Mesenchymal stem cell (in vitro differentiated cells and primary cell): ENCODE results near the gene CBY1.
"Not testable (repeated sequence)": the region's sequence is repeated elsewhere in the genome, so short reads cannot be mapped to it uniquely, and the experiment has no call there.

Experiments
- DNase-seq: peaks from one replicate; pipeline ENCODE4 v3.0.0-alpha.2; 2013
- H2AFZ ChIP-seq: one replicate; pipeline ENCODE4 v1.6.1; 2013; ENCODE audit warnings: low read depth, mild to moderate bottlenecking, control low read depth, inconsistent platforms, low read length, moderate library complexity
- H2AK5ac ChIP-seq: 2 replicates; pipeline ENCODE4 v1.6.1; 2013; ENCODE audit warnings: low read length, moderate library complexity, mild to moderate bottlenecking, inconsistent platforms; ENCODE audit not compliant: severe bottlenecking
- H2BK120ac ChIP-seq: one replicate; pipeline ENCODE4 v1.6.1; 2013; ENCODE audit warnings: low read depth, mild to moderate bottlenecking, inconsistent platforms, low read length, moderate library complexity
- H2BK12ac ChIP-seq, 2 experiments: one replicate each; pipeline ENCODE4 v1.6.1; 2013; ENCODE audit warnings: inconsistent platforms in 2 of 2, low read length in 2 of 2, mild to moderate bottlenecking in 2 of 2, moderate library complexity in 2 of 2, control low read depth in 1 of 2
- H2BK15ac ChIP-seq: one replicate; pipeline ENCODE4 v1.6.1; 2013; ENCODE audit warnings: mild to moderate bottlenecking, low read depth, inconsistent platforms; ENCODE audit not compliant: poor library complexity, severe bottlenecking
- H2BK5ac ChIP-seq: 2 replicates; pipeline ENCODE4 v1.6.1; 2013; ENCODE audit warnings: low read depth, mild to moderate bottlenecking, low read length, control low read depth, inconsistent platforms; ENCODE audit not compliant: poor library complexity, severe bottlenecking
- H3K14ac ChIP-seq, 2 experiments: one replicate each; pipeline ENCODE4 v1.6.1; 2013; ENCODE audit warnings: inconsistent platforms in 2 of 2, low read length in 2 of 2, control low read depth in 1 of 2, mild to moderate bottlenecking in 1 of 2, moderate library complexity in 1 of 2
- H3K18ac ChIP-seq, 2 experiments: one replicate each; pipeline ENCODE4 v1.6.1; 2013; ENCODE audit warnings: inconsistent platforms in 2 of 2, low read length in 2 of 2, control low read depth in 1 of 2, low read depth in 1 of 2, mild to moderate bottlenecking in 1 of 2
- H3K23ac ChIP-seq, 2 experiments: one replicate each; pipeline ENCODE4 v1.6.1; 2013; ENCODE audit warnings: inconsistent platforms in 2 of 2, low read length in 2 of 2, mild to moderate bottlenecking in 2 of 2, moderate library complexity in 2 of 2, control low read depth in 1 of 2
- H3K27ac ChIP-seq: 2 replicates; pipeline ENCODE4 v1.5.1; 2013; ENCODE audit warnings: mild to moderate bottlenecking, moderate library complexity, low read length, control low read depth, inconsistent platforms; ENCODE audit not compliant: poor library complexity, severe bottlenecking
- H3K27me3 ChIP-seq, 2 experiments: 2 replicates each; pipeline versions ENCODE4 v1.6.1 to v1.7.0; 2013; ENCODE audit warnings: low read length in 2 of 2, mild to moderate bottlenecking in 2 of 2, moderate library complexity in 2 of 2, control low read depth in 1 of 2, inconsistent platforms in 1 of 2; ENCODE audit not compliant: control insufficient read depth in 1 of 2, insufficient read depth in 1 of 2
- H3K36me3 ChIP-seq, 2 experiments: 2 replicates each; pipeline versions ENCODE4 v1.6.1 to v1.7.0; 2013; ENCODE audit warnings: low read length in 2 of 2, control low read depth in 1 of 2, inconsistent platforms in 1 of 2, low read depth in 1 of 2, mild to moderate bottlenecking in 1 of 2; ENCODE audit not compliant: insufficient read depth in 2 of 2, control insufficient read depth in 1 of 2
- H3K4ac ChIP-seq, 2 experiments: one replicate each; pipeline ENCODE4 v1.6.1; 2013; ENCODE audit warnings: inconsistent platforms in 2 of 2, low read length in 2 of 2, mild to moderate bottlenecking in 2 of 2, moderate library complexity in 2 of 2, control low read depth in 1 of 2, low read depth in 1 of 2
- H3K4me1 ChIP-seq: 2 replicates; pipeline ENCODE4 v1.6.1; 2013; ENCODE audit warnings: low read depth, low read length, control low read depth; ENCODE audit not compliant: control insufficient read depth, insufficient read depth
- H3K4me2 ChIP-seq: 2 replicates; pipeline ENCODE4 v1.6.1; 2013; ENCODE audit warnings: low read length, mild to moderate bottlenecking, inconsistent platforms; ENCODE audit not compliant: poor library complexity, severe bottlenecking
- H3K4me3 ChIP-seq, 2 experiments: 2 replicates each; pipeline versions ENCODE4 v1.5.1 to v1.7.0; 2013; ENCODE audit warnings: low read length in 2 of 2, mild to moderate bottlenecking in 2 of 2, control low read depth in 1 of 2, low read depth in 1 of 2; ENCODE audit not compliant: insufficient read depth in 1 of 2
- H3K79me1 ChIP-seq: replicated peaks from 2 replicates; pipeline ENCODE4 v1.6.1; 2013; ENCODE audit warnings: mild to moderate bottlenecking, control low read depth, low read length, inconsistent platforms; ENCODE audit not compliant: poor library complexity, severe bottlenecking
- H3K9ac ChIP-seq: 2 replicates; pipeline ENCODE4 v1.7.0; 2013; ENCODE audit warnings: mild to moderate bottlenecking, low read length, moderate library complexity
- H3K9me3 ChIP-seq: 2 replicates; pipeline ENCODE4 v1.7.0; 2013; ENCODE audit warnings: mild to moderate bottlenecking, low read length; ENCODE audit not compliant: control insufficient read depth
- H4K8ac ChIP-seq: one replicate; pipeline ENCODE4 v1.6.1; 2013; ENCODE audit warnings: inconsistent platforms, mild to moderate bottlenecking, low read length, moderate library complexity
- H4K91ac ChIP-seq: one replicate; pipeline ENCODE4 v1.6.1; 2013; ENCODE audit warnings: mild to moderate bottlenecking, low read length, inconsistent platforms
- WGBS: methylation state at CpG from one replicate; pipeline ENCODE4 v1.1.7; 2013; ENCODE audit warnings: mixed read lengths; 5-methylcytosine and 5-hydroxymethylcytosine counted together

Gene CBY1

GRCh38 chr22:38638216-38638615, 18.2 kb upstream of the CBY1 start:
- Histone ChIP-seq H4K8ac (no peak overlapping the region), H3K4me2 (peak overlapping the region; percentile 30), H3K36me3 (peaks cover 14 to 26% of the 10 kb centered on the region in 2 experiments), H4K91ac (no peak overlapping the region), H2BK5ac (no peak overlapping the region), H3K9me3 (no peaks in the 10 kb centered on the region), H3K4me3 (no peak overlapping the region), H3K9ac (no peak overlapping the region), H3K4me1 (peaks cover 5% of the 10 kb centered on the region), H2BK120ac (no peak overlapping the region), H3K27ac (peak overlapping the region; percentile 77), H3K4ac (no peak overlapping the region), H3K27me3 (no peaks in the 10 kb centered on the region), H2AFZ (no peak overlapping the region), H3K18ac (peak overlapping the region in 1 of 2 experiments; percentile 50), H3K79me1 (no peaks in the 10 kb centered on the region), H3K14ac (peak overlapping the region in 1 of 2 experiments; percentile 71), H3K23ac (no peak overlapping the region), H2BK12ac (no peak overlapping the region), H2BK15ac (no peak overlapping the region), H2AK5ac (no peak overlapping the region)
- WGBS, result 62% methylated on average over 2 of the region's 2 CpGs
- DNase-seq, result peak; percentile 19

GRCh38 chr22:38638728-38639127, 17.7 kb upstream of the CBY1 start:
- H4K8ac ChIP-seq, result no peak overlapping the region
- H3K36me3 ChIP-seq, result peaks cover 14 to 26% of the 10 kb centered on the region in 2 experiments
- 56% methylated on average over 3 of the region's 3 CpGs for WGBS

GRCh38 chr22:38641476-38642040, 14.9 kb upstream of the CBY1 start:
- Histone ChIP-seq H2AFZ (no peak overlapping the region), H3K14ac (no peak overlapping the region), H3K9me3 (no peaks in the 10 kb centered on the region), H3K36me3 (peaks cover 6 to 12% of the 10 kb centered on the region in 2 experiments), H2BK12ac (no peak overlapping the region), H2BK120ac (no peak overlapping the region), H3K79me1 (no peaks in the 10 kb centered on the region), H2BK5ac (no peak overlapping the region), H2BK15ac (no peak overlapping the region), H3K27me3 (no peaks in the 10 kb centered on the region), H3K23ac (no peak overlapping the region), H3K4ac (no peak overlapping the region), H4K8ac (no peak overlapping the region), H3K18ac (no peak overlapping the region), H3K4me3 (no peak overlapping the region), H3K9ac (no peak overlapping the region), H3K4me1 (peaks cover 5% of the 10 kb centered on the region), H3K27ac (no peak overlapping the region), H2AK5ac (no peak overlapping the region), H3K4me2 (no peak overlapping the region), H4K91ac (no peak overlapping the region)
- 99% methylated on average over 7 of the region's 13 CpGs for WGBS
- no peak for DNase-seq

More at GRCh38 chr22:38638728-38639127, 17.7 kb upstream of the CBY1 start:
- no peak overlapping the region for H3K9ac ChIP-seq
- no peak overlapping the region for H3K23ac ChIP-seq
- H3K27ac ChIP-seq, result peak overlapping the region; percentile 77
- H2BK12ac ChIP-seq, result no peak overlapping the region
- H3K9me3 ChIP-seq, result no peaks in the 10 kb centered on the region
- H3K4me2 ChIP-seq, result peak overlapping the region; percentile 30
- no peak overlapping the region for H3K4me3 ChIP-seq
- H3K18ac ChIP-seq, result no peak overlapping the region
- H2AFZ ChIP-seq, result no peak overlapping the region
- no peak overlapping the region for H2BK15ac ChIP-seq
- no peak overlapping the region for H4K91ac ChIP-seq
- no peak overlapping the region for H2BK5ac ChIP-seq
- H2BK120ac ChIP-seq, result no peak overlapping the region
- H2AK5ac ChIP-seq, result no peak overlapping the region
- H3K14ac ChIP-seq, result no peak overlapping the region
- no peaks in the 10 kb centered on the region for H3K27me3 ChIP-seq
- H3K4ac ChIP-seq, result no peak overlapping the region
- peaks cover 5% of the 10 kb centered on the region for H3K4me1 ChIP-seq
- H3K79me1 ChIP-seq, result no peaks in the 10 kb centered on the region
- DNase-seq, result peak; percentile 23

- not testable (repeated sequence) for H3K14ac ChIP-seq, H3K18ac ChIP-seq, H3K23ac ChIP-seq, H3K4ac ChIP-seq, H3K79me1 ChIP-seq, DNase-seq, H2AFZ ChIP-seq, H3K9ac ChIP-seq, H2BK120ac ChIP-seq, H3K27ac ChIP-seq, H3K36me3 ChIP-seq, H3K4me2 ChIP-seq, H3K4me3 ChIP-seq, H2BK15ac ChIP-seq, H3K9me3 ChIP-seq, H4K8ac ChIP-seq, H2BK5ac ChIP-seq, H4K91ac ChIP-seq, H3K4me1 ChIP-seq, H3K27me3 ChIP-seq, H2AK5ac ChIP-seq, H2BK12ac ChIP-seq
- 94% methylated on average over 4 of the region's 5 CpGs for WGBS
Observed at GRCh38 chr22:38644245-38644644, 12.2 kb upstream of the CBY1 start.
